ENCODE data around the gene METAP2. TPM values are rescaled to one million over a fixed set of nuclear protein-coding genes. Genes with fewer than 3 reads are reported as not detected.

Gene METAP2
- 67.6 and 79.8 TPM in 2 replicates for total RNA-seq (ENCODE audit: low replicate concordance)
- long read RNA-seq, transcript METAP2-202 (11 exons, 3,601 nt): major isoform, 86 of 128 reads
- long read RNA-seq, transcript METAP2-210 (11 exons, 1,874 nt): minor isoform, 19 of 128 reads
- long read RNA-seq, partial matches to known transcripts: 12 of 128 reads
- long read RNA-seq, other reads (novel, unspliced or antisense): 11 of 128 reads

DNA sequence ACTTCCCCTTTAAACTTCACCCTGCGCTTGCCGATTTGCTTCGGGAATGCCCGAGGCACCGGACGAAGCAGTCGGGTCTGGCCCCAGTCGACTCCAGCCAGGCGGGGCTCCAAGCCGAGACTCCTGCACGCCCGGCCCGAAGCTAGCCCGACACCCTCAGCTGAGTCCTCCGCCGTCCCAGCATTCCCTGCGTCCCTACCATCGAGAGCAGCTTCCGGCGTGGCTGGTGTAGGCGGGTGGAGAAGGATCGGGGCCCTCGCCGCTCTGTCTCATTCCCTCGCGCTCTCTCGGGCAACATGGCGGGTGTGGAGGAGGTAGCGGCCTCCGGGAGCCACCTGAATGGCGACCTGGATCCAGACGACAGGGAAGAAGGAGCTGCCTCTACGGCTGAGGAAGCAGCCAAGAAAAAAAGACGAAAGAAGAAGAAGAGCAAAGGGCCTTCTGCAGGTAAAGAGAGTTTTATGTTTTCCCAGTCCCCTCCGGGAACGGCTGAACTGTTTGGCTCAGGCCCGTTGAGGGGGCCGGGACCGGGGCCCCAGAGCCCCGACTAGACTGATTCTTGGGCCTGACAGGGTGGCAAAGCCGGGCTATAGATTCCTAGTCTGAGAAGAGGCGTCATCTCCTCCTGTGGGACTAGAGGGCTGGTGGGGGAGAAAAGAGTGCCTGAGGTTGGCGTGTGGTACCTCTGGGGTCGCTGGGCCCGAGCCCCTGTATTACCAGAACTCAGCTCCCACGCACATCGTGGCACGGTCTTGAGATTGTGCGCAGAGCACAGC, at the start of gene METAP2:
TSS of gene METAP2 (plus strand) at position 269 of the 776 bp plus-strand sequence. CDS start at position 297, 28 bp downstream.
- no peaks in the 10 kb centered on the region for H3K27me3 Mint-ChIP-seq
- TF ChIP-seq, protein P1, sequence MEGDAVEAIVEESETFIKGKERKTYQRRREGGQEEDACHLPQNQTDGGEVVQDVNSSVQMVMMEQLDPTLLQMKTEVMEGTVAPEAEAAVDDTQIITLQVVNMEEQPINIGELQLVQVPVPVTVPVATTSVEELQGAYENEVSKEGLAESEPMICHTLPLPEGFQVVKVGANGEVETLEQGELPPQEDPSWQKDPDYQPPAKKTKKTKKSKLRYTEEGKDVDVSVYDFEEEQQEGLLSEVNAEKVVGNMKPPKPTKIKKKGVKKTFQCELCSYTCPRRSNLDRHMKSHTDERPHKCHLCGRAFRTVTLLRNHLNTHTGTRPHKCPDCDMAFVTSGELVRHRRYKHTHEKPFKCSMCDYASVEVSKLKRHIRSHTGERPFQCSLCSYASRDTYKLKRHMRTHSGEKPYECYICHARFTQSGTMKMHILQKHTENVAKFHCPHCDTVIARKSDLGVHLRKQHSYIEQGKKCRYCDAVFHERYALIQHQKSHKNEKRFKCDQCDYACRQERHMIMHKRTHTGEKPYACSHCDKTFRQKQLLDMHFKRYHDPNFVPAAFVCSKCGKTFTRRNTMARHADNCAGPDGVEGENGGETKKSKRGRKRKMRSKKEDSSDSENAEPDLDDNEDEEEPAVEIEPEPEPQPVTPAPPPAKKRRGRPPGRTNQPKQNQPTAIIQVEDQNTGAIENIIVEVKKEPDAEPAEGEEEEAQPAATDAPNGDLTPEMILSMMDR (conservative IDR thresholded peaks at IDR 0.05): no peak
- H3K4me3 Mint-ChIP-seq: peak within 1 kb of the TSS; percentile 100
- no peaks in the 10 kb centered on the region for H3K9me3 Mint-ChIP-seq
- peaks cover 15% of the 10 kb centered on the region for H3K4me1 Mint-ChIP-seq (ENCODE audit: unreplicated experiment)
- H3K27ac Mint-ChIP-seq: peak within 1 kb of the TSS; percentile 95
- H3K36me3 Mint-ChIP-seq: peaks cover 26% of the 10 kb centered on the region
- DNase-seq (ENCODE audit: extremely low spot score, unreplicated experiment): peak; percentile 96

DNA sequence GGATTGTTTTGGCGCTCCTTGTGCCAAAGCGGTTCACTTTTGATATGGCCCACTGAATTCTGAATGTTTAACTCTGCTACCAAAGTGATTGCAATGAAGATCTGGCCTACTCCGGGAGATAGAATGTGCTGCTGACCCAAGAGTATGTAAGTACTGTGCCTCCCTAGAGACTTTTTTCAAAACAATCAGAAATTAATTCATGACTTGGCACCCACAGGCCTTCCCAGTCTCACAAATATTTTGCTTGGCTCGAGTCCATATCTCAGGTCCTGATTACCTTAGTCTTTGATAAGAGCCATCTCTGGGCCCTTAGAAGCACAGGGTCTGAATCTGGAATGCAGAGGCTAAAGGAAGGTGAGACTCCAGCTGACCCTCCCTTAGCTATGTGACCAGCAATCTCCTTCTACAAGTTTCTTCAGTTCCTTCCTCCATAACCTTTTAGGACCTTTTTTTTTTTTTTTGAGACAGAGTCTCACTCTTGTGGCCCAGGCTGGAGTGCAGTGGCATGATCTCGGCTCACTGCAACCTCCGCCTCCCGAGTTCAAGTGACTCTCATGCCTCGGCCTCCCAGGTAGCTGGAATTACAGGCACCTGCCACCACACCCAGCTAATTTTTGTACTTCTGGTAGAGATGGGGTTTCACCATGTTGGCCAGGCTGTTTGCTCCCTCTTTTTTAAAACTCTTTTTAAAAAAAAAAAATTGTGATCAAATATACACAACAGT, 49.5 kb upstream of the METAP2 start:
- peaks cover 9% of the 10 kb centered on the region for H3K9me3 Mint-ChIP-seq
- DNase-seq (ENCODE audit: extremely low spot score, unreplicated experiment): no peak
- no peak overlapping the region for H3K27ac Mint-ChIP-seq
- no peaks in the 10 kb centered on the region for H3K27me3 Mint-ChIP-seq
- no peaks in the 10 kb centered on the region for H3K36me3 Mint-ChIP-seq
- H3K4me3 Mint-ChIP-seq: no peak overlapping the region
- TF ChIP-seq, protein P1 (conservative IDR thresholded peaks at IDR 0.05): no peak
- peaks cover 4% of the 10 kb centered on the region for H3K4me1 Mint-ChIP-seq (ENCODE audit: unreplicated experiment)

DNA sequence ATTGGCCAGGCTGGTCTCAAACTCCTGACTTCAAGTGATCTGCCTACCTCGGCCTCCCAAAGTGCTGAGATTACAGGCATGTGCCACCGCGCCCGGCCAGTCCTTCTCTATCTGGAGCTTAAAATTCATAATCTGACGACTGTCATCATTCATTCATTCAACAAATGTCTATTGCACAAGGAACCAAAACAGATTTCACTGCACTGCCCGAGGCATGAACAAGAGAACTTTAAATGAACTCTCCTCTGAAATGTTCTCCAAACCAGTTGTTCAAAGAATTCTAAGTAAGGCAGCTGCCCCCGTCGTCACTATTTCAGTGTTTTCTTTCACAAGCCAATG, 44.8 kb upstream of the METAP2 start:
- TF ChIP-seq, protein P1 (conservative IDR thresholded peaks at IDR 0.05): no peak
- Mint-ChIP-seq H3K4me3 (peak overlapping the region; percentile 42), H3K9me3 (peaks cover 13% of the 10 kb centered on the region), H3K27ac (peak overlapping the region; percentile 93), H3K4me1 (ENCODE audit: unreplicated experiment) (peaks cover 4% of the 10 kb centered on the region), H3K27me3 (no peaks in the 10 kb centered on the region), H3K36me3 (no peaks in the 10 kb centered on the region)
- DNase-seq (ENCODE audit: extremely low spot score, unreplicated experiment): no peak

DNA sequence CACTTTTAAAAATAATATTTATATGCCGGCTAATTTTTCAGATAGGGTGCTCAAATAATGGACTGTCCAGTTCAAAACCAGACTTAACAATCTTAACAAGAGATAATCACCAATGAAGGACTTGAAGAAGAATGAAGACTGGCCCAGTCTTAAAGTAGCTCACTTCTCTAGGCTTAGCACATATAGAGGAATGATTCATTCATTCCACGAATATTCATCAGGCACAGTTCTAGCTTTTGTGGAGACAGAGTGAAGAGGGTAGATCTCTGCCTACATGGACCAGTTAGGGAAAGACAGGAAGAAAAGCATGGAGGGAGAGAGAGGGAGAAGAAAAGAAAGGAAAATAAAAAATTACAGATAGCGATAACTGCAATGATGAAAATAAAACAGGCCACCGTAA, 42.8 kb upstream of the METAP2 start:
- TF ChIP-seq, protein P1 (conservative IDR thresholded peaks at IDR 0.05): no peak
- H3K4me1 Mint-ChIP-seq (ENCODE audit: unreplicated experiment): peaks cover 4% of the 10 kb centered on the region
- no peak overlapping the region for H3K27ac Mint-ChIP-seq
- no peaks in the 10 kb centered on the region for H3K27me3 Mint-ChIP-seq
- H3K9me3 Mint-ChIP-seq: peaks cover 8% of the 10 kb centered on the region
- DNase-seq (ENCODE audit: extremely low spot score, unreplicated experiment): no peak
- no peak overlapping the region for H3K4me3 Mint-ChIP-seq
- H3K36me3 Mint-ChIP-seq: no peaks in the 10 kb centered on the region

DNA sequence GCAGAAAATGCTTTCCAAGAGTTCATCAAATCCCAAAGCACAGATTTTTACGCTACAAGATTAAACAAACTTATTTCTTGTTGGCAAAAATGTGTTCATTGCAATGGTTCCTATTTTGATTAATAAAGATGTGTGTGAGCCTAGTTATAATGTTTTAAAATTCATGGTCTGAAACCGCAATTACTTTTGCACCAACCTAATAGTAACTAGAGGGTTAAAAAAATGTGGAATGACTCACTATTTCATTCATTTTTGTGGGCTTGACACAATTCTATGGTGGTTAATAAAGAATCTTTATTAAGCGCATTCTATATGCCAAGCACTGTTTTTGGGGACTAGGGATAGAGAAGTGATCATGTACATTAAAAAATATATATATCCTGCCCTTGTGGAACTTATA, 38.6 kb upstream of the METAP2 start:
- H3K27me3 Mint-ChIP-seq: no peaks in the 10 kb centered on the region
- H3K9me3 Mint-ChIP-seq: peaks cover 4% of the 10 kb centered on the region
- H3K36me3 Mint-ChIP-seq: no peaks in the 10 kb centered on the region
- no peak overlapping the region for H3K27ac Mint-ChIP-seq
- TF ChIP-seq, protein P1 (conservative IDR thresholded peaks at IDR 0.05): no peak
- no peak for DNase-seq (ENCODE audit: extremely low spot score, unreplicated experiment)
- H3K4me1 Mint-ChIP-seq (ENCODE audit: unreplicated experiment): no peaks in the 10 kb centered on the region
- no peak overlapping the region for H3K4me3 Mint-ChIP-seq

All from type B pancreatic cell (in vitro differentiated cells).